H54 (cell line): Measurements from ENCODE around the gene PCSK5.

Experiments
- DNase-seq: peaks from one replicate; pipeline ENCODE4 v3.0.0; 2011; ENCODE audit warnings: low spot score, mixed read lengths; ENCODE audit not compliant: insufficient read length
- FAIRE-seq: peaks from 3 replicates; lab custom pipeline; 2011; peaks lifted over from hg19 to GRCh38; lab: Jason Lieb, UNC
- POLR2A ChIP-seq: IDR thresholded peaks from 2 replicates; pipeline ENCODE4 v1.6.1; 2011; ENCODE audit warnings: low read depth, mild to moderate bottlenecking, low read length

Gene PCSK5

DNA sequence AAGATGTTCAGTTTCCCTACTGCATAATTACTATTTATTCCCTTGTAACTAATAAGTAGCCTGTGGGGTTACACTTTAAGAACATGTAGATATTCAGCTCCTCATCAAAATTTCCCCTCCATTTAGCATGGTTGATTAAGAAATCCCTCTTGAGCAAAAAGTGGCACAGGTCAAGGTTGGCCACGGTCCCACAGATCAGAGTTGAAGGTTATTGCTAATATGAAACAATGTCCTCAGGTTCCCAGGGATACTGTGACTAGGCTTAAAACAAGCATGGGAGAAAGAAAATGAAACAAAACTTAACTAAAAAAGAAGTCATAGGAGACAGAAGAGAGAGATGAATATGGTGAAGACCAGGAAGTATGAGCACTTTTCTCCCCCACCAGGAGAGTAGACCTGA lies 439.6 kb downstream of the PCSK5 start:
- FAIRE-seq (no peak), DNase-seq (no peak)
- no peak for TF ChIP-seq POLR2A

DNA sequence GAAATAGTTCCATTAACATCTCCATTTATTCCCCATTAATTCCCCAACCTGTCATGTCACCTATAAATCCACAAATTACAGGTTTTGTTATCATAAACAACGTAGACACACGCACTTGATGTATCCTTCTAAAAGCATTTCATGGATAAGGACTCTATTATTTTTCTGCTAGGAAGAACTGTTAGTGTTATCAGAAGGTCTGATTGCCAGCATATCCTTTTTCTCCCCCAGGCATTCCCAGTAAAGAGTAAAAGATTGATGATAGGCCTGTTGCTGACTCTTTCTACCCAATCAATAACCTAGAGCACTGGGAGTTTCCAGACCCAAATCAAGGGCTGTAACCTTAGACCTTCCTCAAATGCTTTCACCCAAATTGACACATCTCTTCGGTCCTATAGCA lies 442.9 kb downstream of the PCSK5 start:
- no peak for TF ChIP-seq POLR2A
- no peak for DNase-seq
- no peak for FAIRE-seq

GRCh38 chr9:76333964-76334363 lies 443.5 kb downstream of the PCSK5 start:
- TF ChIP-seq POLR2A, result no peak
- DNase-seq, result no peak
- FAIRE-seq, result no peak

DNA sequence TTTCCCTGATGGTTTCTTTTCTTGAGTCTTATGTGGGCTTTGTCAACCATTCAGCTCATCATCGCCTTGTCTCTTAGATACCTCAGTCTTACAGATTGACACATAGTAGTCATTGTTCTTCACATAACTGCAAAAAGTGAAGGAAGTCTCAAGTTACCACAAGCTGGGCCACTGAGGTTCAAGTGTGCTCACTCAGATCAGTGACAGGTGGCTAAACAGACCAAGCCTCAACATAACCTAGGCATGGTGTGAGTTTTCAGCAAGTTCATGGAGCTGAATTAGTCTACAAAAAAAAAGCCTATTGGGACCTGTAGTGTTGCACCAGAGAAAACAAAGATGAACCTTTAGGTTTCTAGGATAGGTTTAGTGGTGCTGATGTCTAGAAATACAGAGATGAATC lies 445.6 kb downstream of the PCSK5 start:
- FAIRE-seq (no peak), DNase-seq (no peak)
- no peak for TF ChIP-seq POLR2A

- no peak for DNase-seq
Measured at GRCh38 chr9:76338418-76338817, 447.9 kb downstream of the PCSK5 start.

DNA sequence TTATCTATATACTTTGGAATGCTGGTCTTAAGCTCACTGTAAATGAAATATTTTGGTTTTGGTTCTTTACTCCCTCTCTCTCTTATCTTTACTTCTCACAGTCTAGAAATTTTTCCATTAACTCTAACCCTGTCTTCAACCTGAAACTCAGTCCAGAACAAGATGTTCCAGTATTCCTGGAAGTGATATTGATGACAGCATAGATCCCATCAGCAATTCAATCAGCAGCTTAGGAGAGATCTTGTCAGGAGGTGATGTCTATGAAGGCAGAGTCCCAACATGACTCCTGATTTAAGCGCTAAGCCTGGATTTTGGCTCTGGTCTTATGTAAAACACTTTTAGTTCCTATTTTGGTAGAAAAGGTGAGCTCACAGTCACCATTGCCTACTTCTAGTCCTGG lies 451.1 kb downstream of the PCSK5 start:
- FAIRE-seq (no peak), DNase-seq (no peak)
- no peak for TF ChIP-seq POLR2A

More at GRCh38 chr9:76338418-76338817, 447.9 kb downstream of the PCSK5 start:
- no peak for TF ChIP-seq POLR2A
- no peak for FAIRE-seq

DNA sequence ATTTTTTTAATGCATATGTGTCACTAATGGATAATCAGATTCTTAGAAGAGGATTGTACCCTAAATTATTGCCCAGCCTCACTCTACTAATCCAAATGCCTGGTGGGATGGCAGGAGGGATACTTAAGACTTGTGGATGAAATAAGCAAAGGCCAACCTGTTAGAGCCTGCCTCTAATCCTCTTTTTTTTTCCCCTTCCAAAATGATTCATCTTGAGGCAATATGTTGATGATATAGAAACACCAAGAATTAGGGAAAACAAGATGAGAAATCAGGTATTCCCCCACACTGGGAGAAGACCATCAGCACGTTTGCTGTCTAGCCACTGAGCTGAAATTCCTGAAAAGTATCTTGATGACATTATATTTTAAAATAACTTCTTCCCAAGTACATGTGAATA lies 451.7 kb downstream of the PCSK5 start:
- FAIRE-seq, result no peak
- DNase-seq, result no peak
- TF ChIP-seq POLR2A, result no peak

- no peak for TF ChIP-seq POLR2A
- FAIRE-seq (no peak), DNase-seq (no peak)
Measured at GRCh38 chr9:76342858-76343257, 452.4 kb downstream of the PCSK5 start.

DNA sequence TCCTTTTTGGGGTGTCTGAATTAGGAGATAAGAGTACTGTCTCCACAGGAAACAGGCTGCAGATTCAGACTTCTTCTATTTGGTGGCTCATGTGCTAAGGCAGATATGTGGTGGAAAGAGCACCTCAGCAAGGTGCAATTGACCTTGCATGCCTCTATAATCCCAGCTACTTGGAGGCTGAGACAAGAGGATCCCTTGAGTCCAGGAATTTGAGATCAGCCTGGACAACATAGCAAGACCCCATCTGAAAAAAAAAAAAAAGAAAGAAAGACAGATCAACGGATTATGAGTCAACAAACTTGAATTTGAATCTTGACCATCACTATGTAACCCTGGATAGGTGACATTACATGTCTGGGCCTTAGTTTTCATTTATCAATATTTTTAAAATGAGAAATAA lies 459.4 kb downstream of the PCSK5 start:
- no peak for DNase-seq
- no peak for TF ChIP-seq POLR2A
- FAIRE-seq, result no peak

DNA sequence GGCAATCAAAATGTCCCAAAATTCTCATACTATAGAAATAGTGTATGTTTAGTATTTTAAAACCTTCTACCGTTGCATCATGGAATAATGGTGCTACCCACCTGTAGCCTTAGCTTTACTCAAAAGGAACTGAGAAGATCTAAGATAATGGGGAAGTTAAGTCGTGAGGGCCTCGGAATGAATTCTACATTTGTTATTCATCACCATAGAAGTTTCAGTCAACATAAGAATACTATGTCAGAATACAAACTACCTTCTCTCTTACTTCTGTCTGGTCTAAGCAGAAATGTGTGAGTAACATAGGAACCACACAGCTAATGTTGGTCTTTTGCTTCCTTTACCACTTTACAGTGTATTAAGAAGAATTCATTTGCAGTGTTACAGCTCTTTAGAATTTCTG lies 460.5 kb downstream of the PCSK5 start:
- FAIRE-seq, result no peak
- TF ChIP-seq POLR2A, result no peak
- no peak for DNase-seq

- no peak for TF ChIP-seq POLR2A
- FAIRE-seq (no peak), DNase-seq (no peak)
Measured at GRCh38 chr9:76352026-76352620, 461.6 kb downstream of the PCSK5 start.

DNA sequence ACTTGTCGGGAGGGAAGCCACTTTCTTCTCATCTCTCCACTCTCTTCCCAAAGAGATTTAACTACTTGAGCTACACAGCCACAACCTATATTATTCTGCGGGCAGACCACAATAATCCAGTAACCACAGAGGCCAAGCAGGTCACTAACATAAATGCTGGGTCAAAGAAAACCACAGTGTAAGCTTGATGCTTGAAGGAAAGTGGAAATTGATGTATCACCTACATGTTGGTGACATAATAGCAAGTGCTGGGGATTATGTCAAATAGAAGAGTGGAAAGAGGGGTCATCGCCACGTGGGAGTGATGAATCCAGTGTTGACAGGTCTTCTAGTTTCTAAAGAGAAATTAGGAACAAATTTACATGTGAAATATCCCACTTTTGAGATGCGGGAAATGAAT lies 462.8 kb downstream of the PCSK5 start:
- TF ChIP-seq POLR2A, result no peak
- DNase-seq (no peak), FAIRE-seq (peak; percentile 50)

GRCh38 chr9:76354221-76354620 lies 463.7 kb downstream of the PCSK5 start:
- FAIRE-seq, result no peak
- DNase-seq, result no peak
- TF ChIP-seq POLR2A, result no peak

- no peak for DNase-seq
- no peak for TF ChIP-seq POLR2A
- no peak for FAIRE-seq
Measured at GRCh38 chr9:76355886-76356285, 465.4 kb downstream of the PCSK5 start.

GRCh38 chr9:76357555-76357954 lies 467.1 kb downstream of the PCSK5 start:
- TF ChIP-seq POLR2A, result no peak
- DNase-seq (no peak), FAIRE-seq (no peak)
